IPS DF 19.7 (cell line): ENCODE results near the gene CPA5.
"Not testable (repeated sequence)": the region's sequence is repeated elsewhere in the genome, so short reads cannot be mapped to it uniquely, and the experiment has no call there.

Experiments used
- DNase-seq: peaks from one replicate; pipeline ENCODE4 v3.0.0-alpha.2; 2013; ENCODE audit warnings: low read depth, low spot score

CPA5 gene

GRCh38 chr7:130344271-130344866, at the start of gene CPA5:
Gene CPA5 (plus strand): TSS chr7:130344816. CDS start chr7:130346486, 1,670 bp downstream.
- DNase-seq, result no peak

GRCh38 chr7:130296221-130296951, 48.2 kb upstream of the CPA5 start:
- DNase-seq, result no peak

GRCh38 chr7:130297628-130298543, 46.7 kb upstream of the CPA5 start:
- no peak for DNase-seq

- no peak for DNase-seq
These were observed 45.9 kb upstream of the CPA5 start for GRCh38 chr7:130298544-130299326.

- DNase-seq, result no peak
These were observed 44.8 kb upstream of the CPA5 start for GRCh38 chr7:130299866-130300265.

- no peak for DNase-seq
These were observed 43.1 kb upstream of the CPA5 start for GRCh38 chr7:130301501-130302020.

GRCh38 chr7:130302649-130303048, 42.0 kb upstream of the CPA5 start:
- DNase-seq, result no peak

- DNase-seq, result no peak
These were observed 41.5 kb upstream of the CPA5 start for GRCh38 chr7:130303127-130303526.

- DNase-seq, result no peak
These were observed 41.1 kb upstream of the CPA5 start for GRCh38 chr7:130303551-130303950.

- DNase-seq, result no peak
These were observed 40.6 kb upstream of the CPA5 start for GRCh38 chr7:130303982-130304381.

- DNase-seq, result no peak
These were observed 39.7 kb upstream of the CPA5 start for GRCh38 chr7:130304878-130305277.

GRCh38 chr7:130305433-130306042, 39.1 kb upstream of the CPA5 start:
- no peak for DNase-seq

GRCh38 chr7:130309986-130310385, 34.6 kb upstream of the CPA5 start:
- no peak for DNase-seq

- DNase-seq, result no peak
These were observed 30.3 kb upstream of the CPA5 start for GRCh38 chr7:130314305-130314704.

- no peak for DNase-seq
These were observed 25.1 kb upstream of the CPA5 start for GRCh38 chr7:130319541-130319940.

- not testable (repeated sequence) for DNase-seq
These were observed 22.9 kb upstream of the CPA5 start for GRCh38 chr7:130321542-130322229.

GRCh38 chr7:130322615-130323014, 22.0 kb upstream of the CPA5 start:
- DNase-seq, result no peak

GRCh38 chr7:130324306-130324943, 20.2 kb upstream of the CPA5 start:
- DNase-seq, result no peak

GRCh38 chr7:130329681-130330080, 14.9 kb upstream of the CPA5 start:
- DNase-seq, result no peak
